Type B pancreatic cell (in vitro differentiated cells): Measurements from ENCODE around the gene PYGB. TPM values are rescaled to one million over a fixed set of nuclear protein-coding genes. Genes with fewer than 3 reads are reported as not detected.

Source experiments
- DNase-seq: peaks from one replicate; pipeline ENCODE4 v3.0.0; 2021; ENCODE audit warnings: mixed read lengths; ENCODE audit not compliant: unreplicated experiment; ENCODE audit errors: extremely low spot score
- H3K27ac Mint-ChIP-seq: 2 replicates; pipeline ENCODE4 v1.8.0; 2021; ENCODE audit warnings: mild to moderate bottlenecking, mixed read lengths
- H3K27me3 Mint-ChIP-seq: 2 replicates; pipeline ENCODE4 v1.8.0; 2021; ENCODE audit warnings: mixed read lengths
- H3K36me3 Mint-ChIP-seq: 2 replicates; pipeline ENCODE4 v1.8.0; 2021; ENCODE audit warnings: mixed read lengths
- H3K4me1 Mint-ChIP-seq: one replicate; pipeline ENCODE4 v1.8.0; 2021; ENCODE audit warnings: mixed read lengths; ENCODE audit not compliant: unreplicated experiment
- H3K4me3 Mint-ChIP-seq: 2 replicates; pipeline ENCODE4 v1.8.0; 2021; ENCODE audit warnings: mild to moderate bottlenecking, mixed read lengths
- H3K9me3 Mint-ChIP-seq: 2 replicates; pipeline ENCODE4 v1.8.0; 2021; ENCODE audit warnings: mixed read lengths
- CTCF ChIP-seq: fragments of 200-600 bp; sonication (generic); conservative IDR thresholded peaks from 2 replicates; pipeline ENCODE4 v1.5.0; 2021; ENCODE audit warnings: antibody characterized with exemption, mild to moderate bottlenecking
- total RNA-seq: library from RNA; stranded (reverse); gene quantifications from 2 replicates; pipeline ENCODE4 v1.2.1, GENCODE V29; 2021; ENCODE audit warnings: low replicate concordance

The PYGB gene
- total RNA-seq, 1 donor from 2014 or later = 52.2 TPM

- Mint-ChIP-seq H3K9me3 (no peaks in the 10 kb centered on the region), H3K4me1 (no peaks in the 10 kb centered on the region), H3K4me3 (no peak overlapping the region), H3K27ac (peak overlapping the region; percentile 84), H3K36me3 (no peaks in the 10 kb centered on the region), H3K27me3 (no peaks in the 10 kb centered on the region)
- no peak for TF ChIP-seq CTCF
- no peak for DNase-seq
Observed at GRCh38 chr20:25293910-25294458, 46.1 kb downstream of the PYGB start.

GRCh38 chr20:25294459-25295385 is 46.8 kb downstream of the PYGB start:
- no peaks in the 10 kb centered on the region for H3K27me3 Mint-ChIP-seq
- H3K36me3 Mint-ChIP-seq = no peaks in the 10 kb centered on the region
- peak overlapping the region; percentile 84 for H3K27ac Mint-ChIP-seq
- no peak for DNase-seq
- H3K9me3 Mint-ChIP-seq = no peaks in the 10 kb centered on the region
- no peaks in the 10 kb centered on the region for H3K4me1 Mint-ChIP-seq
- peak; percentile 80 for TF ChIP-seq CTCF
- H3K4me3 Mint-ChIP-seq = no peak overlapping the region

GRCh38 chr20:25295386-25296093 is 47.7 kb downstream of the PYGB start:
- Mint-ChIP-seq H3K4me1 (no peaks in the 10 kb centered on the region), H3K36me3 (no peaks in the 10 kb centered on the region), H3K9me3 (no peaks in the 10 kb centered on the region), H3K27me3 (no peaks in the 10 kb centered on the region), H3K27ac (peak overlapping the region; percentile 84), H3K4me3 (no peak overlapping the region)
- no peak for DNase-seq
- TF ChIP-seq CTCF = no peak

GRCh38 chr20:25296094-25297093 is 48.5 kb downstream of the PYGB start:
- no peaks in the 10 kb centered on the region for H3K4me1 Mint-ChIP-seq
- H3K27me3 Mint-ChIP-seq = no peaks in the 10 kb centered on the region
- H3K9me3 Mint-ChIP-seq = no peaks in the 10 kb centered on the region
- DNase-seq = no peak
- no peak overlapping the region for H3K4me3 Mint-ChIP-seq
- H3K36me3 Mint-ChIP-seq = no peaks in the 10 kb centered on the region
- H3K27ac Mint-ChIP-seq = peak overlapping the region; percentile 84
- TF ChIP-seq CTCF = peak; percentile 53
